HT1080 (cell line): ENCODE results near the gene THBS3. TPM values are rescaled to one million over a fixed set of nuclear protein-coding genes. Genes with fewer than 3 reads are reported as not detected.
"Not testable (repeated sequence)": the region's sequence is repeated elsewhere in the genome, so short reads cannot be mapped to it uniquely, and the experiment has no call there.

Experiments used
- DNase-seq: peaks from one replicate; pipeline ENCODE4 v3.0.0-alpha.2; 2015; ENCODE audit warnings: low read depth
- total RNA-seq: library from RNA; depleted of rRNA; stranded (reverse); fragments of >200 nt; shearing (Covaris generic); gene quantifications from 2 replicates; pipeline ENCODE4 v1.2.3, GENCODE V29; 2014

THBS3 gene
- total RNA-seq, 1 experiment from 2014 or later: 3.1 TPM

GRCh38 chr1:155175281-155175926 is 32.3 kb downstream of the THBS3 start:
- DNase-seq: no peak

- no peak for DNase-seq
Observed at GRCh38 chr1:155174324-155175280, 33.1 kb downstream of the THBS3 start.

- DNase-seq: peak; percentile 70
Observed at GRCh38 chr1:155173478-155174323, 34.0 kb downstream of the THBS3 start, which contains the start of gene TRIM46. TSS of gene TRIM46 (plus strand) at chr1:155173849. CDS start at chr1:155173967, 118 bp downstream.

GRCh38 chr1:155172732-155173477 is 34.8 kb downstream of the THBS3 start, which contains the start of gene KRTCAP2:
TSS of gene KRTCAP2 (minus strand) at chr1:155173304. CDS start at chr1:155173224, 80 bp downstream.
- DNase-seq: peak; percentile 92

- no peak for DNase-seq
Observed at GRCh38 chr1:155171836-155172731, 35.6 kb downstream of the THBS3 start.

- no peak for DNase-seq
Observed at GRCh38 chr1:155170806-155171205, 36.9 kb downstream of the THBS3 start.

- DNase-seq: no peak
Observed at GRCh38 chr1:155170101-155170785, 37.5 kb downstream of the THBS3 start.

- no peak for DNase-seq
Observed at GRCh38 chr1:155169541-155169940, 38.2 kb downstream of the THBS3 start.

- no peak for DNase-seq
Observed at GRCh38 chr1:155168456-155169210, 39.1 kb downstream of the THBS3 start.

- not testable (repeated sequence) for DNase-seq
Observed at GRCh38 chr1:155168105-155168445, 39.6 kb downstream of the THBS3 start.

- peak; percentile 79 for DNase-seq
Observed at GRCh38 chr1:155167166-155168104, 40.3 kb downstream of the THBS3 start.

GRCh38 chr1:155166471-155167165 is 41.1 kb downstream of the THBS3 start:
- DNase-seq: no peak

- DNase-seq: no peak
Observed at GRCh38 chr1:155166051-155166470, 41.6 kb downstream of the THBS3 start.

- not testable (repeated sequence) for DNase-seq
Observed at GRCh38 chr1:155164625-155165024, 43.1 kb downstream of the THBS3 start.

- not testable (repeated sequence) for DNase-seq
Observed at GRCh38 chr1:155163785-155164184, 43.9 kb downstream of the THBS3 start.

- DNase-seq: not testable (repeated sequence)
Observed at GRCh38 chr1:155162631-155163030, 45.1 kb downstream of the THBS3 start.
